Suprapubic skin (tissue), 4 donors: Measurements from ENCODE around the gene WDR76. TPM values are rescaled to one million over a fixed set of nuclear protein-coding genes. Genes with fewer than 3 reads are reported as not detected.

ENCODE experiments used
- DNase-seq, 2 donors: peaks; one replicate each; pipeline ENCODE4 v3.0.0-alpha.2; 2019; ENCODE audit warnings: low spot score in 2 of 2
- H3K27ac ChIP-seq: fragments of 200-600 bp; sonication (generic); one replicate; pipeline ENCODE4 v1.5.1; 2019
- H3K27me3 ChIP-seq: fragments of 200-600 bp; sonication (generic); one replicate; pipeline ENCODE4 v1.5.1; 2019
- H3K36me3 ChIP-seq: fragments of 200-600 bp; sonication (generic); one replicate; pipeline ENCODE4 v1.5.1; 2019
- H3K4me1 ChIP-seq: fragments of 200-600 bp; sonication (generic); one replicate; pipeline ENCODE4 v1.5.1; 2019
- H3K4me3 ChIP-seq: fragments of 200-600 bp; sonication (generic); one replicate; pipeline ENCODE4 v1.5.1; 2019; ENCODE audit warnings: mild to moderate bottlenecking
- H3K9me3 ChIP-seq: fragments of 200-600 bp; sonication (generic); one replicate; pipeline ENCODE4 v1.5.1; 2019
- CTCF ChIP-seq, 2 donors: fragments of 200-600 bp in 1 of 2; fragments of 450-650 bp in 1 of 2; sonication (generic) in 1 of 2; IDR thresholded peaks; one replicate each; pipeline ENCODE4 v1.5.1; 2016 to 2019; ENCODE audit warnings: antibody characterized with exemption in 2 of 2, mild to moderate bottlenecking in 1 of 2, moderate library complexity in 1 of 2
- EP300 ChIP-seq: sonication (generic); formaldehyde crosslinking; IDR thresholded peaks from one replicate; pipeline ENCODE4 v1.6.1; 2017; ENCODE audit warnings: antibody characterized with exemption
- POLR2A ChIP-seq, 2 donors: fragments of 450-650 bp; IDR thresholded peaks; one replicate each; pipeline ENCODE4 v1.6.1; 2017; ENCODE audit warnings: antibody characterized with exemption in 2 of 2, mild to moderate bottlenecking in 2 of 2, moderate library complexity in 2 of 2
- POLR2AphosphoS5 ChIP-seq, 3 donors: sonication (generic); formaldehyde crosslinking; IDR thresholded peaks; one replicate each; pipeline ENCODE4 v1.6.1; 2017; ENCODE audit warnings: antibody characterized with exemption in 3 of 3
- WGBS: methylation state at CpG from one replicate; pipeline ENCODE4 v1.1.5; 2018; 5-methylcytosine and 5-hydroxymethylcytosine counted together
- total RNA-seq, 4 donors: library from RNA; depleted of rRNA; stranded (reverse); fragments of >200 nt; gene quantifications; one replicate each; pipeline ENCODE4 v1.1.0, GENCODE V29; 2016

The WDR76 gene
- total RNA-seq, 4 donors from 2014 or later = 5.2 to 7.8 (median 5.8) TPM

GRCh38 chr15:43868406-43868805 lies 41.6 kb downstream of the WDR76 start:
- Histone ChIP-seq H3K27ac (no peak overlapping the region), H3K36me3 (peaks cover 7% of the 10 kb centered on the region), H3K4me1 (no peaks in the 10 kb centered on the region), H3K4me3 (no peak overlapping the region), H3K27me3 (no peaks in the 10 kb centered on the region), H3K9me3 (no peaks in the 10 kb centered on the region)
- TF ChIP-seq CTCF (IDR thresholded peaks at IDR 0.05) = no peak
- TF ChIP-seq POLR2AphosphoS5 (IDR thresholded peaks at IDR 0.05) = no peak
- TF ChIP-seq EP300 = no peak
- no peak for TF ChIP-seq POLR2A (IDR thresholded peaks at IDR 0.05)
- no peak for DNase-seq
- 78% methylated on average over 2 of the region's 2 CpGs for WGBS

GRCh38 chr15:43871835-43872234 lies 45.0 kb downstream of the WDR76 start:
- no peaks in the 10 kb centered on the region for H3K36me3 ChIP-seq

GRCh38 chr15:43872416-43873020 lies 45.7 kb downstream of the WDR76 start:
- no peak overlapping the region for H3K4me3 ChIP-seq
- no peaks in the 10 kb centered on the region for H3K27me3 ChIP-seq
- peaks cover 2% of the 10 kb centered on the region for H3K36me3 ChIP-seq
- WGBS = 65% methylated on average over 6 of the region's 6 CpGs
- no peaks in the 10 kb centered on the region for H3K4me1 ChIP-seq
- H3K27ac ChIP-seq = no peak overlapping the region
- TF ChIP-seq CTCF (IDR thresholded peaks at IDR 0.05) (peak in 1 of 2 donors; percentile 14), POLR2AphosphoS5 (IDR thresholded peaks at IDR 0.05) (no peak)
- H3K9me3 ChIP-seq = no peaks in the 10 kb centered on the region
- peak in 1 of 2 donors; percentile 21 for DNase-seq

More at GRCh38 chr15:43871835-43872234, 45.0 kb downstream of the WDR76 start:
- H3K9me3 ChIP-seq = no peaks in the 10 kb centered on the region
- no peak for TF ChIP-seq POLR2AphosphoS5 (IDR thresholded peaks at IDR 0.05)
- no peak for TF ChIP-seq CTCF (IDR thresholded peaks at IDR 0.05)
- no peak for TF ChIP-seq POLR2A (IDR thresholded peaks at IDR 0.05)
- no peak overlapping the region for H3K27ac ChIP-seq
- H3K27me3 ChIP-seq = no peaks in the 10 kb centered on the region
- H3K4me3 ChIP-seq = no peak overlapping the region
- no peaks in the 10 kb centered on the region for H3K4me1 ChIP-seq
- WGBS = 97% methylated on average over 2 of the region's 2 CpGs
- DNase-seq = no peak

GRCh38 chr15:43873651-43874050 lies 46.8 kb downstream of the WDR76 start:
- 96% methylated on average over 10 of the region's 10 CpGs for WGBS
- peak in 1 of 2 donors; percentile 62 for DNase-seq
- H3K27ac ChIP-seq = no peak overlapping the region
- TF ChIP-seq CTCF (IDR thresholded peaks at IDR 0.05) = no peak
- TF ChIP-seq POLR2AphosphoS5 (IDR thresholded peaks at IDR 0.05) = no peak
- TF ChIP-seq EP300 = no peak
- H3K9me3 ChIP-seq = no peaks in the 10 kb centered on the region
- H3K36me3 ChIP-seq = peaks cover 4% of the 10 kb centered on the region
- no peaks in the 10 kb centered on the region for H3K27me3 ChIP-seq
- H3K4me1 ChIP-seq = no peaks in the 10 kb centered on the region
- H3K4me3 ChIP-seq = no peak overlapping the region

GRCh38 chr15:43876872-43877271 lies 50.1 kb downstream of the WDR76 start:
- WGBS = 100% methylated on average over 3 of the region's 3 CpGs
- TF ChIP-seq CTCF (IDR thresholded peaks at IDR 0.05) (no peak), POLR2A (IDR thresholded peaks at IDR 0.05) (no peak), POLR2AphosphoS5 (IDR thresholded peaks at IDR 0.05) (no peak), EP300 (no peak)
- no peaks in the 10 kb centered on the region for H3K9me3 ChIP-seq
- H3K27ac ChIP-seq = no peak overlapping the region
- peaks cover 4% of the 10 kb centered on the region for H3K36me3 ChIP-seq
- H3K4me1 ChIP-seq = no peaks in the 10 kb centered on the region
- H3K27me3 ChIP-seq = no peaks in the 10 kb centered on the region
- peak in 1 of 2 donors; percentile 50 for DNase-seq
- no peak overlapping the region for H3K4me3 ChIP-seq
